ENCODE measurements around the gene SCAMP1. TPM values are rescaled to one million over a fixed set of nuclear protein-coding genes. Genes with fewer than 3 reads are reported as not detected.

Gene SCAMP1
- total RNA-seq, 2 experiments from 2014 or later = 18.0 to 41.1 TPM

DNA sequence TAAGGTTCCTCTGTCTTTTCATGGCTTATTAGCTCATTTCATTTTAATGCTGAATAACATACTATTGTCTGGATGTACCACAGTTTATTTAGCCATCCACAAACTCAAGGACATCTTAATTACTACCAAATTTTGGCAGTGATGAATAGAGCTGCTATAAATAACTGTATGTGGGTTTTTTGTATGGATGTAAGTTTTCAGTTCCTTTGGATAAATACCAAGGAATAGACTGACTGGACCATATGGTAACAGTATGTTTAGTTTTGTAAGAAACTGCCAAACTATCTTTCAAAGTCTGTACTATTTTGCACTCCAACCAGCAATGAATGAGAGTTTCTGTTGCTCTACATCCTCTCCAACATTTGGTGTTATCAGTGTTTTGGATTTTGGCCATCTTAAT, 38.7 kb downstream of the SCAMP1 start:
- BruUV-seq (replicated peaks) = no TSS peak
- Histone ChIP-seq H3K79me2 (ENCODE audit: insufficient read depth, low read depth, low read length) (peaks cover 22% of the 10 kb centered on the region; the same call in 1 of the 2 replicates), H3K27ac (ENCODE audit: low read depth, low read length, poor library complexity, severe bottlenecking) (no peak overlapping the region), H3K9me3 (ENCODE audit: low read length) (no peaks in the 10 kb centered on the region), H3K4me3 (ENCODE audit: low read depth, low read length, poor library complexity, severe bottlenecking) (no peak overlapping the region), H3K4me2 (ENCODE audit: low read length) (no peak overlapping the region), H3K4me1 (ENCODE audit: insufficient read depth, low read length, poor library complexity, severe bottlenecking) (no peaks in the 10 kb centered on the region), H3K36me3 (ENCODE audit: insufficient read depth, low read length) (peaks cover 29% of the 10 kb centered on the region), H3K9me2 (ENCODE audit: insufficient read depth, low read length) (no peaks in the 10 kb centered on the region), H2AFZ (ENCODE audit: low read length) (no peak overlapping the region), H4K20me1 (ENCODE audit: insufficient read depth, low read length) (no peaks in the 10 kb centered on the region)
- DNase-seq (ENCODE audit: low spot score) = no peak
- no peak for TF ChIP-seq EZH2phosphoT487 (IDR thresholded peaks at IDR 0.05; ENCODE audit: borderline replicate concordance, low read depth, low read length)
- TF ChIP-seq, protein P1, sequence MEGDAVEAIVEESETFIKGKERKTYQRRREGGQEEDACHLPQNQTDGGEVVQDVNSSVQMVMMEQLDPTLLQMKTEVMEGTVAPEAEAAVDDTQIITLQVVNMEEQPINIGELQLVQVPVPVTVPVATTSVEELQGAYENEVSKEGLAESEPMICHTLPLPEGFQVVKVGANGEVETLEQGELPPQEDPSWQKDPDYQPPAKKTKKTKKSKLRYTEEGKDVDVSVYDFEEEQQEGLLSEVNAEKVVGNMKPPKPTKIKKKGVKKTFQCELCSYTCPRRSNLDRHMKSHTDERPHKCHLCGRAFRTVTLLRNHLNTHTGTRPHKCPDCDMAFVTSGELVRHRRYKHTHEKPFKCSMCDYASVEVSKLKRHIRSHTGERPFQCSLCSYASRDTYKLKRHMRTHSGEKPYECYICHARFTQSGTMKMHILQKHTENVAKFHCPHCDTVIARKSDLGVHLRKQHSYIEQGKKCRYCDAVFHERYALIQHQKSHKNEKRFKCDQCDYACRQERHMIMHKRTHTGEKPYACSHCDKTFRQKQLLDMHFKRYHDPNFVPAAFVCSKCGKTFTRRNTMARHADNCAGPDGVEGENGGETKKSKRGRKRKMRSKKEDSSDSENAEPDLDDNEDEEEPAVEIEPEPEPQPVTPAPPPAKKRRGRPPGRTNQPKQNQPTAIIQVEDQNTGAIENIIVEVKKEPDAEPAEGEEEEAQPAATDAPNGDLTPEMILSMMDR (conservative IDR thresholded peaks at IDR 0.05; ENCODE audit: low read length) = no peak
- CTCF ChIA-PET (ENCODE audit: unreplicated experiment) = no interaction called here
- POLR2A ChIA-PET = no interaction called here
- intact Hi-C loops (cut with micrococcal nuclease; ENCODE audit: unreplicated experiment) = no loop called here

DNA sequence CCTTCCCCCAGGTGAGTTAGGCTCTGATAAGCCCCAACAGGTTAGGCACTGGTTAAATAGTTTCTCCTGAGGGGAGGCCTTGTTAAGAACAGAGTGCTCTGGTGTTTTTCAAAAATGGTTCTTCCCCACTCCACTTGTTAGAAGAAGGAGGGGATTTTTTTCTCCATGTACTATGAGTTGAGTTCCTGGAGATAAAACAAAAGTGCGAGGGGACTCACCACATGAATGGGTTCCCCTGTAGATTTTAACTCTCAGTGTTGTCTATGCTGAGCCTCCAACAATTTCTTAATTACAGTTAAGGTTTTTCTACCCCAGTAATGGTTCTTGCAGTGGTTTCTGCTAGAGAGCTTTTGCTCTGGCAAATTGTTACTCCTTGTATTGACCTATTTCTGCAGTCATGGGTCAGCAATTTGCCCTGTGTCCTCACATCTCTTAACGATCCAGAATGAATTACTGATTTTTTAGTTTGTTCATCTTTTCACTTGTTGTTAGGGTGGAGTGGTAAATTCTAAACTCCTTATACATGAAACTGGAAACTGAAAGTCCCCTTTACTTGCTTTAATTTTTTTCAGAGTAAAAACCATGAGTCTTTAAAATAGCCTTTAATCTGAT, 44.4 kb downstream of the SCAMP1 start:
- TF ChIP-seq EZH2phosphoT487 (IDR thresholded peaks at IDR 0.05; ENCODE audit: borderline replicate concordance, low read depth, low read length) = no peak
- TF ChIP-seq, protein P1 (conservative IDR thresholded peaks at IDR 0.05; ENCODE audit: low read length) = no peak
- intact Hi-C loops (cut with micrococcal nuclease; ENCODE audit: unreplicated experiment) = no loop called here
- no TSS peak for BruUV-seq (replicated peaks)
- H3K27ac ChIP-seq (ENCODE audit: low read depth, low read length, poor library complexity, severe bottlenecking) = no peak overlapping the region
- H4K20me1 ChIP-seq (ENCODE audit: insufficient read depth, low read length) = peaks cover 5% of the 10 kb centered on the region; the same call in 1 of the 2 replicates
- no peaks in the 10 kb centered on the region for H3K4me1 ChIP-seq (ENCODE audit: insufficient read depth, low read length, poor library complexity, severe bottlenecking)
- peaks cover 15% of the 10 kb centered on the region for H3K36me3 ChIP-seq (ENCODE audit: insufficient read depth, low read length)
- POLR2A ChIA-PET = no interaction called here
- H3K4me3 ChIP-seq (ENCODE audit: low read depth, low read length, poor library complexity, severe bottlenecking) = no peak overlapping the region
- CTCF ChIA-PET (ENCODE audit: unreplicated experiment) = no interaction called here
- H3K79me2 ChIP-seq (ENCODE audit: insufficient read depth, low read depth, low read length) = peaks cover 30% of the 10 kb centered on the region; the same call in 1 of the 2 replicates
- H3K9me2 ChIP-seq (ENCODE audit: insufficient read depth, low read length) = no peaks in the 10 kb centered on the region
- H3K9me3 ChIP-seq (ENCODE audit: low read length) = no peaks in the 10 kb centered on the region
- H3K4me2 ChIP-seq (ENCODE audit: low read length) = no peak overlapping the region
- no peak for DNase-seq (ENCODE audit: low spot score)
- no peak overlapping the region for H2AFZ ChIP-seq (ENCODE audit: low read length)

All from OCI-LY7 (cell line).